Activated T-cell treated with anti-CD3 and anti-CD28 coated beads, Interleukin-2, amount 50 U/mL, for 4 hours (primary cell): ENCODE results near the gene PIM2. TPM values are rescaled to one million over a fixed set of nuclear protein-coding genes. Genes with fewer than 3 reads are reported as not detected.
"Not testable (repeated sequence)": the region's sequence is repeated elsewhere in the genome, so short reads cannot be mapped to it uniquely, and the experiment has no call there.

Experiments used
- ATAC-seq, 2 donors: fragments of 200-7000 bp; cut with Tn5 transposase; one replicate each; pipeline ENCODE4 v1.10.0; 2021
- DNase-seq: peaks from one replicate; pipeline ENCODE4 v3.0.0-alpha.2; 2020
- H3K27me3 Mint-ChIP-seq: one replicate; pipeline ENCODE4 v1.8.0; 2021; ENCODE audit warnings: low read depth, mixed read lengths
- H3K36me3 Mint-ChIP-seq: one replicate; pipeline ENCODE4 v1.8.0; 2022; ENCODE audit warnings: mixed read lengths; ENCODE audit not compliant: insufficient read depth
- H3K4me1 Mint-ChIP-seq: one replicate; pipeline ENCODE4 v1.8.0; 2021; ENCODE audit warnings: low read depth, mixed read lengths
- H3K4me3 Mint-ChIP-seq: one replicate; pipeline ENCODE4 v1.8.0; 2021; ENCODE audit warnings: mild to moderate bottlenecking, moderate library complexity, mixed read lengths
- H3K9me3 Mint-ChIP-seq: one replicate; pipeline ENCODE4 v1.8.0; 2021; ENCODE audit warnings: mixed read lengths
- total RNA-seq, 3 donors: library from RNA; stranded (reverse); gene quantifications; one replicate each; pipeline ENCODE4 v1.2.1, GENCODE V29; 2021

Gene PIM2
- total RNA-seq, 3 donors from 2014 or later = 197 to 279 (median 270) TPM

- DNase-seq = no peak
- Mint-ChIP-seq H3K4me3 (peak overlapping the region; percentile 88), H3K27me3 (no peaks in the 10 kb centered on the region), H3K4me1 (peaks cover 19% of the 10 kb centered on the region), H3K9me3 (no peaks in the 10 kb centered on the region), H3K36me3 (peaks cover 1% of the 10 kb centered on the region)
- ATAC-seq = peak; percentile 12 to 14
These were observed 28.4 kb downstream of the PIM2 start for GRCh38 chrX:48890296-48890925.

- DNase-seq, ATAC-seq, H3K4me1 Mint-ChIP-seq, H3K4me3 Mint-ChIP-seq, H3K9me3 Mint-ChIP-seq, H3K36me3 Mint-ChIP-seq, H3K27me3 Mint-ChIP-seq: not testable (repeated sequence)
These were observed 32.2 kb downstream of the PIM2 start for GRCh38 chrX:48886586-48886985.

- Mint-ChIP-seq H3K4me3 (no peak overlapping the region), H3K4me1 (peaks cover 2% of the 10 kb centered on the region), H3K9me3 (no peaks in the 10 kb centered on the region), H3K27me3 (no peaks in the 10 kb centered on the region), H3K36me3 (no peaks in the 10 kb centered on the region)
- ATAC-seq (no peak), DNase-seq (no peak)
These were observed 35.1 kb downstream of the PIM2 start for GRCh38 chrX:48883729-48884128.

GRCh38 chrX:48876944-48877343, 41.9 kb downstream of the PIM2 start:
- not testable (repeated sequence) for H3K4me1 Mint-ChIP-seq, H3K27me3 Mint-ChIP-seq, H3K9me3 Mint-ChIP-seq, H3K36me3 Mint-ChIP-seq, ATAC-seq, H3K4me3 Mint-ChIP-seq, DNase-seq

GRCh38 chrX:48872017-48872416, 46.8 kb downstream of the PIM2 start:
- H3K36me3 Mint-ChIP-seq, H3K4me3 Mint-ChIP-seq: not testable (repeated sequence)

GRCh38 chrX:48864210-48864609, 54.6 kb downstream of the PIM2 start:
- no peak for ATAC-seq

More at GRCh38 chrX:48872017-48872416, 46.8 kb downstream of the PIM2 start:
- not testable (repeated sequence) for H3K9me3 Mint-ChIP-seq, DNase-seq, H3K27me3 Mint-ChIP-seq, H3K4me1 Mint-ChIP-seq, ATAC-seq

More at GRCh38 chrX:48864210-48864609, 54.6 kb downstream of the PIM2 start:
- Mint-ChIP-seq H3K27me3 (peaks cover 3% of the 10 kb centered on the region), H3K4me3 (no peak overlapping the region), H3K36me3 (no peaks in the 10 kb centered on the region), H3K9me3 (no peaks in the 10 kb centered on the region), H3K4me1 (no peaks in the 10 kb centered on the region)
- DNase-seq = no peak

Other genes starting within 250 kb of the PIM2 start
- gene WAS, start 235.2 kb downstream of the PIM2 start, total RNA-seq = 10 to 100 TPM; 83.3 to 86.5 (median 86.2) TPM
- 10 to 100 TPM; 21.2 to 25.5 (median 23.2) TPM for gene SUV39H1, start 222.3 kb downstream of the PIM2 start, total RNA-seq
- gene GLOD5, start 157.3 kb downstream of the PIM2 start, total RNA-seq = not detected
- under 1 TPM; 0.27 to 0.40 (median 0.33) TPM for gene GATA1, start 132.4 kb downstream of the PIM2 start, total RNA-seq
- gene HDAC6, start 117.0 kb downstream of the PIM2 start, total RNA-seq = 10 to 100 TPM; 40.2 to 52.1 (median 44.2) TPM
- under 1 TPM in 1 of 3 donors, not detected in 2; 0.37 TPM for gene ERAS, start 92.5 kb downstream of the PIM2 start, total RNA-seq
- 1 to 10 TPM; 2.8 to 3.4 (median 2.9) TPM for gene PCSK1N, start 83.4 kb downstream of the PIM2 start, total RNA-seq
- 100 to 1,000 TPM in 2 of 3 donors, 10 to 100 TPM in 1; 92.7 to 107 (median 102) TPM for gene TIMM17B, start 21.3 kb downstream of the PIM2 start, total RNA-seq
- gene PQBP1, start 21.1 kb downstream of the PIM2 start, total RNA-seq = 100 to 1,000 TPM; 130 to 147 (median 139) TPM
- gene SLC35A2, start 7.4 kb downstream of the PIM2 start, total RNA-seq = 10 to 100 TPM; 23.1 to 31.5 (median 30.6) TPM
- gene OTUD5, start 38.6 kb upstream of the PIM2 start, total RNA-seq = 10 to 100 TPM; 55.5 to 65.2 (median 57.8) TPM
- 1 to 10 TPM in 2 of 3 donors, under 1 TPM in 1; 0.71 to 1.1 (median 1.1) TPM for gene KCND1, start 52.8 kb upstream of the PIM2 start, total RNA-seq
- 10 to 100 TPM; 42.2 to 58.1 (median 44.1) TPM for gene GRIPAP1, start 83.2 kb upstream of the PIM2 start, total RNA-seq
- gene TFE3, start 124.3 kb upstream of the PIM2 start, total RNA-seq = 10 to 100 TPM; 22.8 to 28.8 (median 23.4) TPM
- gene CCDC120, start 140.0 kb upstream of the PIM2 start, total RNA-seq = 1 to 10 TPM; 3.3 to 4.2 (median 4.0) TPM
- 10 to 100 TPM; 10.5 to 12.7 (median 11.4) TPM for gene PRAF2, start 155.0 kb upstream of the PIM2 start, total RNA-seq
- gene WDR45, start 160.9 kb upstream of the PIM2 start, total RNA-seq = 10 to 100 TPM; 31.0 to 37.9 (median 36.5) TPM
- 10 to 100 TPM; 21.2 to 28.4 (median 24.6) TPM for gene GPKOW, start 204.7 kb upstream of the PIM2 start, total RNA-seq
- 1 to 10 TPM in 1 of 3 donors, under 1 TPM in 2; 0.81 to 1.6 (median 0.84) TPM for gene MAGIX, start 243.7 kb upstream of the PIM2 start, total RNA-seq